Ecto neural progenitor cell (in vitro differentiated cells): Measurements from ENCODE around the gene TEX12.
"Not testable (repeated sequence)": the region's sequence is repeated elsewhere in the genome, so short reads cannot be mapped to it uniquely, and the experiment has no call there.

Experiments used
- DNase-seq: peaks from one replicate; pipeline ENCODE4 v3.0.0-alpha.2; 2018; ENCODE audit warnings: low spot score

TEX12 gene, protein sequence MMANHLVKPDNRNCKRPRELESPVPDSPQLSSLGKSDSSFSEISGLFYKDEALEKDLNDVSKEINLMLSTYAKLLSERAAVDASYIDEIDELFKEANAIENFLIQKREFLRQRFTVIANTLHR

DNA sequence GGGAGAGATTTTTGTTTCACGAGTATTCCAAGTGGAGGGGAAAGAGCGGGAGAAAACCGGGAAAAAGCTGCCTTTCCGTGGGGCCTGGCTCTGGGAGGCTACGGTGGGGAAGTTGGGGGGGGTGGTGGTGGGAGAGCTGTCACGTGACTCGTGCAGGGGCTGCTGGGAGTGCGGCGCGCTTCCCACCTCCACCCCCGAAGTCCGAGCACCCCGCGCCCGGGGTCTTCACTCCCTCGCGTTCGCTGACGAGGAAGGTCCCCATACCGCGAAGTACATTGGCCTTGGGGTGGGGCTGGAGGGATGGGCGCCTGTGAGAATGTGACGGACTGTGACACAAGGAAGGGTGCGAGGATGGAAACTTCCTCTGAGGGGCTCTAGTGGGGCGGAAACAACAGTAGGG, at the start of gene TEX12:
Gene TEX12 (plus strand): TSS at position 228 of the 400 bp plus-strand sequence. CDS start 1,897 bp downstream, outside the sequence.
- no peak for DNase-seq

DNA sequence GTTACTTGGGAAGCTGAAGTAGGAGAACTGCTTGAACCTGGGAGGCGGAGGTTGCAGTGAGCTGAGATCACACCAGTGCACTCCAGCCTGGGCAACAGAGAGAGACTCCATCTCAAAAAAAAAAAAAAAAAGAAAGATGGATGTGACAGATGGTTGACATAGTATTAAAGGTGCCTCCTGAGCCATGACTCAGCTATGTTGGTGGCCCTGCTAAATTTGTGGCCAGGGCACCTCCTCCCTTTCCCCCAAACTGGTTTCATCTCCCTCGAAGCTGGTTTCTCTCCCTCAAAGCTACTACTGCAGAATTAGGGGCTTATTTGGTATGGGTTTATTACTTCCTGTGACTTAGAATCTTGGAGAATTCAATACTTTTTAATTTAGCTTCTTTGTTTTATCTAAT, 49.0 kb upstream of the TEX12 start:
- no peak for DNase-seq

DNA sequence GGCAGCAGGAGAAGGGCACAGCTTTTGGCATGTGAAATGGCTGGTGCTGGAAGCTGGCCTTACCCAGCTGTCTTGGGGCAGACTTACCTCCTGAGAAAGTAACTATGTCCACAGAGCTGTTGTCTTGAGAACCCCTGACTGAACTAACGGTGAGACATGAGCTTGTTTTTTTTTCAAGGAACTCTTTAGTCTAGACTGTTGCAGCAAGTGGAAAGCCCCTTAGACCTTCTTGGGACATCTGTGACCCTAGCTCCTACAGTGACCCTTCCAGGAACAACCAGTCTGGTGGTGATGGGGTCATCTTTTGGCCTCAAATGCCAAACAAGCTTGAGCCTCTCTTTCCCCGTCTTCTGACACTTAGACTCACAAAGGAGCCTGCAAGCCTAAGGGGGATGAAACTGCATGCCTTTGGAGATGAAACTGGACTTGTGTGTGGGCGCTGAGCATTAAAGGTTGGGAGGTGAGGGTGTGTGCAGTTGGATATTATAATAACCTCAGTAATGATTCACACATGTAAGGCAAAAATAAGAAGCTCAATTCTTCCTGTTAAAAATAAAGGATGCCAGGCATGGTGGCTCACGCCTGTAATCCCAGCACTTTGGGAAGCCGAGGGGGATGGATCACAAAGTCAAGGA, 45.1 kb upstream of the TEX12 start:
- DNase-seq = no peak

DNA sequence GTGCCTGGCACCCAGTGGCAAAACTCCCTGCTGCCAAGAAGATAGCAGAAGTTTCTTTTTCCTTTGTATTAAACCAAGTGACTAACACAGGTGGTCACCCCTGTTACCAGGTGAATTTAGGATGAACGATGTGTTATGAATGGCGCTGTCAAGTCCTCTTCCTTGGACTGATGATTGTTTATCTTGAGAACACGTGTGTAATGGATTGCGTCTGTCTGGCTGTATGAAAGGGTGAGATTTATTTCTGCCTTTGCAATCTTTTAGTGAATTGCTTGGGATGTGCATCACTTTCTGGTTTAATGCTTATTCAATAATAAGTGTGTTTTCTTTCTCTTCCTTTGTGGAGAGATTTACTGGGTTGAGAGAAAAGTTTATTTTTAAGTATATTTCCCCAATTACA, 44.0 kb upstream of the TEX12 start:
- DNase-seq = no peak

DNA sequence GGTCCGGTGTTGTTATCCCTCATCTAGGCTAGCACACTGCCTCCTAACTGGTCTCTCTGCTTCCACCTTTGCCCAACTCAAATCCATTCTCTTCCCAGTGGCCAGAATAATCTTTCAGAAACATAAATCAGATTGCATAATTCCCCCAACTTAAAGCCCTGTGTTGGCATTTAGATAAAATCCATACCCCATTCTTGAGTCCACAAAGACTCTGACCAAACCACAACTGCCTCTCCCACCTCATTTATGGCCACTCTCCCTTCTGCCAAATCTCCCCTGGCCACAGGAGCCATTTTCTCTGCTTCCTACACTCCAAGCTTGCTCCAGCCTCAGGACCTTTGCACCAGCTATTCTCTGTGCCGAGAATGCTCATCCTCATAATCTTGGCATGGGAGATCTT, 40.1 kb upstream of the TEX12 start:
- DNase-seq = no peak

DNA sequence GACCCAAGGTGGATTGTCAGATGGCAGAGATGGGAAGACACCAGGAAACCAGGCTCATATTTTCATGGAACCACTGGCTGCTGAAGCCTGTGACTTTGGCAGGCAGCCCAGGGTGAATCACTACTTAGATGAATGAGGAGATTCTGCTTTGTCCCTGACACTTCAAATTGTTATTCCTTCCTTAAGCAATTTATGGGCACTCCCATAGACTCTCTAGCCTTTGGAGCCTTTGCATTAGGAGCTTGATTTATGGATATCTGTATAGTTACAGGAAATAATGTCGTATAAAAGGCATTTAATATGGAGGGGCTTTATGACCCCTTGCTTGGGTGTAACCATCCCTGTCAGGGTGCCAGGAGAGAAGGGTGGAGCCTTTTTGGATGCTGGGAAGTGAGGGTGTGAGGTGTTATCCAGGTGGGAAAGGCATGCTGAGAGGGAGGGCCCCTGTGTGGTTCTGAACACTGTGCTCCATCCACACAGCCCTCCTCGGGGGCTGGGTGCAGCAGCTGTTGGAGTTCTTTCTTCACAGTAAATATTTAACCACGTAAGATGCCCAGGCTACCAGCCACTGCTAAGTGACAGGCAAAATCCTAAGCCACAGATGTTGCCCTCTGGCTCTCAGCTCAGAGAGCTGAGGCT, 38.6 kb upstream of the TEX12 start:
- DNase-seq = no peak

DNA sequence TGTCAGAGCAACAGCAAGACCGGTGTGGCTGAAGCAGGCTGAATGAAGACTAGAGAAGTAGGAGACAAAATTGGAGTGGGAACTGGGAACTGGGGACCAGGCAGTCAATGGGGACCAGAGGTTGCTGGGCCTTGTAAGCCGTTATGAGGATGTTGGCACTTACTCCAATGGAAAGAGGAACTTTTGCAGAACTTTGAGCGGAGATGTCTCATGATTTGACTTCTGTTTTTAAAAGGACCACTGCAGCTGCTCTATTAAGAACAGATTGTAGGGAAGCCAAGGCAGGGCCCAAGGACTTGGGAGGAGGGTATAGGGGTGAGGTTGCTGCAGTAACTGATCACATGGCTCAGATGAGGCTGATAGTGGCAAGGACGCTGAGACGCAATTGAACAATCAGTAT, 37.5 kb upstream of the TEX12 start:
- DNase-seq = no peak

DNA sequence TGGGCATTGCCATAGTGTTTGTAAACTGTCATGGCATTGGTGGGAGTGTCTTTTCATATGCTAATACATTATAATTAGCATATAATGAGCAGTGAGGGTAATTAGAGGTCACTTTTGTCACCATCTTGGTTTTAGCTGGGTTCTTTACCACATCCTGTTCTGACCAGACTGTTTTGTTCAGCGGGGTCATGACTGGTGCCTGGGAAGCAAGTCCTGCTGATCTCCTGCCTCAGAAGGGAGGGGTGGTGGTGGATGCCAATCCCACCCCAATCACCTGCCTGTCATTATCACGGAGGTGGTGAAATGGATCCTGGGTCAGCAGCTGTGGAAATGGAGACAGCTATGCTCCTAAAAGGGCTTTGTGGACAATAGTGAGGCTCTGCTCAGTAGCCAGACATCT, 34.4 kb upstream of the TEX12 start:
- DNase-seq = no peak

DNA sequence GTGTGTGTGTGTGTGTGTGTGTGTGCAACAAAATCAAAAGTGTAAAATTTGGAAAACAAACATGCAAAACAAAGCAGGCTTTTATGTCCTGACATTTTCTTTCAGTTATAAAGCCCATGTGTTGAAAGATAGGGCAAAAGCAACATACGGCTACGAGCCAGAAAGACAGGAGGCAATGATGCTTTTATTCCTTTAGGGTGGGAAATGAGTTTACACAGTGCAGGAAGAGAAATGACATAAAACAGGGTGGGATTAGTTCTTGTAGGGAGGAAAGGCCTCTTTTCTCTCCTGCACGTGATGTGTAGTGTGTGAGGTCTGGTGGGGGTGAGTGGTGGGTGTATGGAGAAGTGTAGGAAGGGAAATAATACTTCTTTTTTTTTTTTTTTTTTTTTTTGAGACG, 32.7 kb upstream of the TEX12 start:
- no peak for DNase-seq

DNA sequence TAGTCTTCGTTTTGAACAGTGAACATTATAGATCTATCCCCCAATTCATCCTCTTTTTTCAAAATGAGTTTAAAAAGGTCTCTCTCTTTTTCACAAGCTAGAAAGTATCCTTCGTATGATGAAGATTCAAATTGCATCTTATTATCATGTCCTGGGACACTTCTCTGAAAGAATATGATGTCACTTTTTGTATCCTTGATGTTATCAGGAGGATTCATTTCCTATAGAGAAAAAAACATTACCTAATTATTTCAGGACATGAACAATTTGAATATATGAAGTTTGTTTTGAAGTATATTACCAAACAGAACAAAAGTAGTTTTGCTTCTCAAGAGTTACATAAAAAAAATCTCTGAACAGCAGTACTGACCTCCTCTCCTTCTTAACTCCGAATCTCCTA, 23.6 kb upstream of the TEX12 start:
- DNase-seq = no peak

DNA sequence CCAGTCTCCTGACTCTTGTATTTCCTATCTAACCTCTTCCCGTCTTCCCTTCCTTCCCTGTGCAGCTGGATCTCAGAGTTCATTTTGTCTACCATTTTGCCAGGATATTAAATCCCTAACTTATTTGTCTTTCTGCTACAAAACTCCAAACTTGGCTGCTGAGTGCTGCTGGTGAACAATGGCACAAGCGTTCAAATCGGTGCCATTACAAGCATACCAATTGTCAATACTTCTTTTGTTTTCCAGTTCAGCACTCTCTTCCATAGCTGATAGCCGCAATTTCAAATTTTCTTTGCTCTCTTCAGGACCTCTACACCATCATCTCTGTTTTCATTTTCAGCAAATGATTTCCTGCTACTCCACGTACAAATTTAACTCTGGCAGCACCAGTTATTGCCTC, 16.7 kb upstream of the TEX12 start:
- no peak for DNase-seq

DNA sequence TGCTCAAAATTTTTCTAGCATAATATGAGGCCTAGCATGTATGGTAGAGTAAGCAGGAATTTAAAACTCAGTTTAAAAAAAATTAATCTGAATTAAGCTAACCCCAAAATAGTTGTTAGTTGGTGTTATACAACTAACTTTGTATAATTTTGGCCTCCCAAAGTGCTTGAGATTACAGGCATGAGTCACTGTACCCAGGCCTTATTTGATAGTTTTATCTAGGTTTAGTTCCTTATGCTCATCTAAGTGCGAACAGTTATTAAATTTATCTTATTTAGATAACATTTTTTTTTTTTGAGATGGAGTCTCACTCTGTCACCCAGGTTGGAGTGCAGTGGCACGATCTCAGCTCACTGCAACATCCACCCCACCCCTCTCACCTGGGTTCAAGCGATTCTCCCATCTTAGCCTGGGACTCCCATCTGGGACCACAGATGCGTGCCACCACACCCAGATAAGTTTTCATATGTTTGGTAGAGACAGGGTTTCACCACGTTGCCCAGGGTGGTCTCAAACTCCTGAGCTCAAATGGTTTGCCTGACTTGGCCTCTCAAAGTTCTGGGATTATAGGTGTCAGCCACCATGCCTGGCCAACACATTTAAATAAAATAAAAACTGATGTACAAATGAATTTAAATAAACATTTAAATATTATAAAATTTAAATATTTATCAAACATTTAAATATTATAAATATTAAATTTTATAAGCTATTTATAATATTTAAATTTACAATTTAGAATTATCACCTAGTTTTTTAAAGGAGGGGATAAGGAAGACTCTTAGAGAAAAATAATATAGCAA, 10.8 kb upstream of the TEX12 start:
- DNase-seq = no peak

DNA sequence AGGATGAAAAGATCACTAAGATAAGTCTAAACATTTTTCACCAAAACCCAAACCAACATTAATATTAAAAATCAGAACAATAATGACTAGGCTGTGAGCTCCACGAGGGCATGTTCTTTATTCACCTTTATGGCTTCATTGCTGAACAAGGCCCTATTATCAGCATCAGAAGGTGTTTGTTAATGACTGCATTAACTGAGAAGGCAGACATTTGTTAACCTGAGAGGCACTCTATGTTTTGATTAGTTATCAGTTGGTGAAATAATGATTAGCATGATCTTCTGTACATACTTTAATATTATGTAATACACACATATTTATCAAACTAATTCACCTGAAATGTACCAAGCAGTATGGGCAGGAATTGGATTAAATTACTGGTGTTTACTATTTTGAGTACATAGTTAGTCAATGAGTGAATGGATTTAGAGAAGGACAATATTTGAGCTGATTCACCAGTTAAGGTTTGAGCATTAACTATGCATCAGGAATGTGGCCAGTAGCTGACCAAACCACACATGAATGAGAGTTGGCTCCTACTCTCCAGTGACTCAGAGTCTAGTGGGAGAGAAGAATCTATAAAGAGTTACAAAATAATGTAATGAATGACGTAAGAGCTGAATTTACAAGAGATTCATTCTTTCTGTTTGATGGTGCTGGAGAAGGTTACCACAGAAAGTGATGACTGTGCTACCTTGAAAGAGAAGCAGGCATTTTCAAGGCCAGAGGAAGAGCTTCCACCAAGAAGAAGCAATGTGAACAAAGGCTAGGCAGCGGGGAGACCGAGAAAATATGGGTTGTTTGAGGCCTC, 10.0 kb upstream of the TEX12 start:
- no peak for DNase-seq

DNA sequence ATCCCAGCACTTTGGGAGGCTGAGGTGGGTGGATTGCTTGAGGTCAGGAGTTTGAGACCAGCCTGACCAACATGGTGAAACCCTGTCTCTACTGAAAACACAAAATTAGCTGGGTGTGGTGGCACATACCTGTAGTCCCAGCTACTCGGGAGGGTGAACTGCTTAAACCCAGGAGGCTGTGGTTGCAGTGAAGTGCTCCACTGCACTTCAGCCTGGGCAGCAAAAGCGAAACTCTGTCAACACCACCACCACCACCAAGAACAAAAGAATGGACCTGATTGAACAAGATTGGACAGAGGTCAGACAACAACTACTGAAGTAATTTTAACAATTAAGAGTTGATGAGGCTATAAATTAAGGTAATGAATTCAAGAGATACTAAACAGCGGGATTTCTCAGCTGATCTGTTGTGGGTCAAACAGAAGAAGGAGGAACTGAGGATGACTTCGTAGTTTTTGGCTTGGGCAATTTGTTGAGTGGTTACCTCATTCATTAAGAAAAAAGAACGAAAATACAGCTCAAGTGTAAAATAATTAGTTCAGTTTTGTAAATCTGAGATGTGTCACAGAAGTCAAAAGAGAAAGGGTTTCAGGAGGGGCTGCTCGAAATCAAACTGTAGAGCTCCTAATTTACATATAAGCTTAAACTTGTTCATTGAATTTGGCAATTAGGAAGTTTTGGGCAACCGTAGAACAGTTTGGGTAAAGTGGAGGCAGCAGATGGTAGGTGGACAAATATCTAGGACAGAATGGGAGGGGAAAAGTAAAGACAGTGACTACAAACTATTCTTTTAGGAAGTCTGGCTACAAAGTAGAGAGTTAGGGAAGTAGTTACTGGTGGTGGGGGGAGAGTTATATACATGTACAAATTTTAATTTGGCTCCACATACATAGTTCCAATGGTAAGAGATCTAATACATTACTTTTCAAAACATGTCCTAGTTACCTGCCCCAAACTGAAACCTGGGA, 7.8 kb upstream of the TEX12 start:
- DNase-seq = no peak

DNA sequence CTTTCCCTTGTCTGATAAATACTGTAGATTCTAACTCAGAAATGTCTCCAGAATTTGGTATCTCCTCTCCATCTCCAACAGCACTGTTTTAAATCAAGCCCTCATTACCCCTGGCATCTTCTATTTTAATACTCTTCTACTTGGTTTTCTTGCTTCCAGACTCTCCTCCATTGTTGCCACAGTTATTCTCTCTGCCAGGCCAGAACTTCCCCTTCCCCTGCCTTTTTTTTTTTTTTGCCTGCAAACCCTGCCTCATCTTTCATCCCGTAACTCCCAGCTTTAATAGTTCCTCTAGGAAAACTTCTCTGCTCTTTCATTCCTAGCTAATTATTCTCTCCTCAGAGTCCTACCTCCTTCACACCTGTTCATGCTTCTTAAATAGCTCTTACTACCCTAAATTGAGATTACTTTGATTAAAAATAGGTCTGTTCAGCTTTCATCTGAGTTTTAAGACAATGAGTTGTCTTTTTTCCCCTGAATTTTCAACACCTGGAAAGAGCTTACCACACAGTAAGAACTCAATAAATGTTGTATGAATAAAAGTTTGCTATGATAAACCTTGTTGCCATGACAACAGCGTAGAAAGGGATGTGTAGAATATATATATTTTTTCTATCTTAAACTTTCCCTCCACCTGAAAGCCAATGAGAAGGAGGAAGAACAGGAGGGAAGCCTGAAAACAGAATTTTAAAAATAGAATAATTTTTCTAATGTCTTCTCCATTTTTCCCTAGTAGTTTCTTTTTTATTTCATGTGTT, 6.9 kb upstream of the TEX12 start:
- DNase-seq = no peak

DNA sequence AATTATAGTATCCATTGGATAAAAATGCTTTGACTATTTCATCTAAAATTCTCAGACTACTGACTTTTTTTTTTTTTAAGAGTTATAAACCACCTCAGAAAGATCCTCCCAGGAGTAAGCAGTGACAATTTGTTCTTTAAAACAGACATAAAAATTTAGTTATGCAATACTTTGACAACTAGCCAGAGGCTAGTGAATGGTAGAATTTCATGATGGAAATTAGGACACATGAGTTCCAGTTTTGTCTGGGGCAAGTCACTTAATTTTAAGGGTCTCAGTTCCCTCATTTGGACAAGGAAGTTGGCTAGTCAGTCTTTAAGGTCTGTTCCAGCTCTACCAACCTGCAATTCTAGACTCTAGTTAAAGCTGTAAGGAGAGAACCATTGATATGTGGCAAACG, 6.2 kb upstream of the TEX12 start:
- DNase-seq = no peak

DNA sequence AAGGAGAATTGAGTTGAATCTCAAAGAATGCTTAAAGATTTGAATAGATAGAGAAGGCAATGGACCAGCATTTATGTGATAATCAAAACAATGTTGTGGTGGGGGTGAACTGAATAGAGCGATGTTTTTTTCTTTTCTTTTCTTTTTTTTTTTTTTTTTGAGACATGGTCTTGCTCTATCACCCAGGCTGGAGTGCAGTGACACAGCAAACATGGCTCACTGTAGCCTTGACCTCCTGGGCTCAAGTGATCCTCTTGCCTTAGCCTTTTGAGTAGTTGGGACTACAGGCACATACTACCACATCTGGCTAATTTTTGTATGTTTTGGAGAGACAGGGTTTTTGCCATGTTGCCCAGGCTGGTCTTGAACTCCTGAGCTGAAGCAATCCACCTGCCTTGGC, 5.0 kb upstream of the TEX12 start:
- DNase-seq = not testable (repeated sequence)

DNA sequence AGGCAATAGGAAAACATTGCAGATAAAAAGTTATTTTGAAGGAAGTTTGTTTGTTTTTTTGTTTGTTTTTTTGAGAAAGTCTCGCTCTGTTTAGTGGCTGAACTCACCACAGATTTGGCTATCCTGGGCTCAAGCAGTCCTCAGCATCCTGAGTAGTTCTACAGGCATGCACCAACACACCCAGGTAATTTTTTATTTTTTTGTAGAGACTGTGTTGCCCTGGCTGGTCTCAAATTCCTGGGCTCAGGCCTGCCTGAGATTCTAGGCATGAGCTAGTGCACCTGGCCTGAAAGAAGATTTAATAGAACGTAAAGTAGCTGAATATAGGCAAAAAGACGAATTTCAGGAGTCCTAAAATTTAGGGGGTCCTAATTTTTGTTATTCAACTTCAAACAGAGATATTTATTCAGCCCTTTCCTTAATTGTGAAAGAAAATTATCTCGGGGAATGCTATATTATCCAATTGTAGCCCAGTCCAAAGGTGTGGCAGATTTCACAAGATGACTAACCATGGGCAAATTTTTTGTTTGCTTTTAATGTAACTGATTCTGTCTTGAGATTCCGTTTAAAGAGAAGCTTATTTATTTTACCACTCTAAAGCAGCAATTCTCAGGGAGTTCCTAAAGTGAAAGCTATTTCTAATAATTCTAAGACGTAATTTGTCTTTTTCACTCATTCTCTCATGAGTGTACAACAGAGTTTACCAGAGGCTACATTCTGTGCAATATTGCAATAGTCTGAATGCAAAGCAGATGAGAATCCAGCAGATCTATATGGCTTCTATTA, 4.2 kb upstream of the TEX12 start:
- no peak for DNase-seq

DNA sequence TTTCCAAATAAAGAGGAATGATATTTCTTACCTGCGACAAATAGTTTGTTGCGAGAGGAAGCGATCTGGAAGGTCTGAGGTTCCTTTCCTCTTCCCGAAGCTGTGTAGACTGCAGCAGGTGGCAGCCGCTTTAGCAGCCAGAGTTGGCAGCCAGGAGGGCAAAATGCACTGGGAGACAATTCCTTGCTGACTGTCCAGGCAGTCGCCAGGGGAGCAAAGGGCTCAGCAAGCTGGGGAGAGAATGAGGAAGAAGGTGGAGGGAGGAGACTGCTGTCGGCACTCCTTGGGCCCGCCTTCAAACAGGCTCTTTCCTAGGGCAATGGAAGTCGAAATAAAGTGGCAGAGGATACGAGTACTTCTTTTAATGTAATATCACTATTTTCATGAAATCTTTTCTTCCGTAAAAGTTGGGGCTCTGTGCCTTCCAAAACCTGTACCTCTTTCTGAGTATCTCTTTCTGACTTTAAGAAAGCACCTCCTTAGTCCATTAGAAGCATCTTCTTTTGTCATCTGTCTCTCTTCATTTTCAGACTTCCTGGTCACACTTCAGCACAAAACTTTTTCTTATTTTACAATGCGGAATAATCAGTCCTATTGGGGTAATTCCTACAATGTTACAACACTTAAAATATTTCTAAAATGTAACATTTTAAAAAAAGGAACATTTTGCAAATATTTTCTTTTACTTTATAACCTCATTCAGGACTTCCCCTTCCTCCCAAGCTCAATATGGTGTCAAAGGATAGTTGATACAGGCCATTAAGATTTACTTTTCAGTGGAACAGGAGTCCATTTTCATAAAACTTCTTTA, 3.1 kb upstream of the TEX12 start, which contains the start of gene IL18:
Gene IL18 (minus strand): TSS at position 220 of the 811 bp plus-strand sequence. CDS start 9,041 bp downstream, outside the sequence.
- DNase-seq = peak; percentile 48
